ENCODE data around the gene PPIP5K2.

DNA sequence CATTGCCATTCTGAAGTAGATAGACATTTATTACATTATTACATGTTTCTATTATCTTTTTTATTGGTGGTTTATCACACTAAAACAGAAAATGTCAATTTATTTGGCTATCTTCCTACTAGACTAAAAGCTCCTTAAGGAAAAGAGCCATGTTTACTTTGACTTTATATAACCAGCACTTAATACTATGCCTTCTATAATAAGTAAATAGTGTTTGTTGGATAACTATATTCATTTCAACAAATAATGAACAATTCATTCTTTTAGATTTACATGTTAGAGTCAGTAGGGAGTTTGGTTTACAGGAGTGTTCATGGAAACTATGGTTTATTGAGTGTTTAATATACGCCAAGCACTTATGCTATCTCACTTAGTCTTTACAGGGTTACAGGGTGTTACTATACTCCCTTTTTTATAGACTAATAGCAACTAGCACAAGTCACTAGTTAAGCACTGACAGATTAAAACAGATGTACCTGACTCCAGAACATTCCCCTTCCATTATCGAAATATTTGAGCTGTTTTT, 7.3 kb downstream of the PPIP5K2 start:
- TF ChIP-seq SP1 (IDR thresholded peaks at IDR 0.05) (no peak), NR2F2 (IDR thresholded peaks at IDR 0.05) (no peak), TAF1 (conservative IDR thresholded peaks at IDR 0.05) (no peak), YY1 (IDR thresholded peaks at IDR 0.05) (no peak)

Measured in liver (tissue), 2 donors.